CD4-positive, alpha-beta T cell treated with Interferon alpha-2 for 1 hour (primary cell): ENCODE results near the gene SORCS2.

ENCODE experiments used
- DNase-seq, 2 donors: peaks; one replicate each; pipeline ENCODE4 v3.0.0-alpha.2; 2020 to 2022

SORCS2 gene

DNA sequence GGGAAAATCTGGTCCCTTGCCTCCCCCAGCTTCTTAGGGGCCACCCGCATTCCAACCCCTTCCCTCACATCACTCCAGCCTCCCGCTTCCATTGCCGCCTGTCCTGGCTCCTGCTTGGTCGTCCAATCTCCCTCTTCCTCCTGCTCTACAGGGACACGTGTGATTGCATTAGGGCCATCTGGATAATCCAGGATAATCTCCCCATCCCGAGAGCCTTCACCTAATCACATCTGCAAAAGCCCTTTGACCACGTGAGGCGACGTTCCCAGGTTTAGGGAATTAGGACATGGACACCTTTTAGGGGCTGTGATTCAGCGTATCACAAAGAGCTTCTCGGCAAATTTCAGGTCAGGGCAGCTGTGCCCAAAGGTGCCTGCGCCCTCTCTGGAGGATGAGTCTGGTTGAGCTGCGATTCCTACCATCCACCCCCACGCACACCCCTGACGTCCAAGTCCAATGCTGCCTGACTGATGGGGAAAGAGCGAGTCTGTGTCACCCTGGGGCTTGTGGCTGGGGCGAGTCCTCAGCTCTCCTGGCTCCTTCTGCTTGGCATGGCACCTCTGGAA is 137.8 kb downstream of the SORCS2 start:
- DNase-seq: no peak

DNA sequence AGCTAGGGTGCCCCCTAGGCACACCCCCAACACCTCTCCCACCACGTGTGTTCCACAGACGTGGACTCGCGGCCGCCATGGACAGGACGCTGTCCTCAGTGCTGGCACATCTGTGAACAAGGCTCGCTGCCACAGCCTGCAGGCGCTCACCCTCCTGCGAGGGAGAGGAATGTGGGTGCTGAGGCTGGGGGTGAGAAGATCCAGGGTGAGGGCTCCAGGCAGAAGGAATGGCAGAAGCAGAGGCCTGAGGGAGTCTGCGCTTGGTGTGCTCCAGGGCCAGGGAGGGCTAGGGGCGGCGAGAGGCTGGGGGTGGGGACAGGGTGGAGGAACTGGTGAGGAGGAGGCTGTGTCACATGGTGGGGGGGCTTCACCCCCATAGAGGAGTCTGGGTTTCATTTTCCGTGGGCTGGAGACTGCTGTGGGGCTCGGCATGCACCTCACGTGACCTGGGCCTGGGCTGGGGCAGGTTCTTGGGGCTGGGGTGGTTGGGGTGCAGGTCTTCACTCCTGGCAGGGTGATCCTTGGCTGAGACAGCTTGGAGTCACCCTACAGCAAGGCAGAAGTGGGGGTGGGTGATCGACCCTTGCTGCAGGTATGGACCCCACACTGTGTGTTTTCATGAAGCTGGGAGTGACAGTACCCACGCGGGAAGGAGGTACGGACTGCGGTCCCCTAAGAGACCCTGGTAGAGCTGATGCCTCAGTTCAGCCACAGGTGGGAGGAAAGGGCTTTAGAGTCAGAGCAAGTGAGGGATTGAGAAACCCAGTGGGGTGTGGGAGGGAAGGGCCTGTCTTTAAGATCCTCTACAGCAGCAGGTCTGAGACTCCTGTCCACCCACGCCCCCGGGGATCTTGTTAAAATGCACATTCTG is 138.7 kb downstream of the SORCS2 start:
- DNase-seq: no peak

DNA sequence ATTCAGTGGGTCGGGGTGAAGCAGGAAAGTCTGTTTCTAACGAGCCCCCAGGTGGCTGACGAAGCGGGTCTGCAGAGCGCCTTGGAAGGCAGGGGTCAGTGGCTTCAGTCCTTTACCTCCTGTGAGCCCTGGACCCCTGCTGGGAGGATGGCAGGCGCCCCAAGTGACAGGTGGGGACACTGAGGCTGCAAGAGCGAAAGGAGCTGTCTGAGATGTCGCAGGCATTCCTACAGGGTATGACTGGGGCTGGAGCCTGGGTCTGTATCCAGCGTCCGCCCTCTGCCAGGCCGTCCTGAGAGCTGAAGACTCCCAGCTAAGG is 139.3 kb downstream of the SORCS2 start:
- no peak for DNase-seq

DNA sequence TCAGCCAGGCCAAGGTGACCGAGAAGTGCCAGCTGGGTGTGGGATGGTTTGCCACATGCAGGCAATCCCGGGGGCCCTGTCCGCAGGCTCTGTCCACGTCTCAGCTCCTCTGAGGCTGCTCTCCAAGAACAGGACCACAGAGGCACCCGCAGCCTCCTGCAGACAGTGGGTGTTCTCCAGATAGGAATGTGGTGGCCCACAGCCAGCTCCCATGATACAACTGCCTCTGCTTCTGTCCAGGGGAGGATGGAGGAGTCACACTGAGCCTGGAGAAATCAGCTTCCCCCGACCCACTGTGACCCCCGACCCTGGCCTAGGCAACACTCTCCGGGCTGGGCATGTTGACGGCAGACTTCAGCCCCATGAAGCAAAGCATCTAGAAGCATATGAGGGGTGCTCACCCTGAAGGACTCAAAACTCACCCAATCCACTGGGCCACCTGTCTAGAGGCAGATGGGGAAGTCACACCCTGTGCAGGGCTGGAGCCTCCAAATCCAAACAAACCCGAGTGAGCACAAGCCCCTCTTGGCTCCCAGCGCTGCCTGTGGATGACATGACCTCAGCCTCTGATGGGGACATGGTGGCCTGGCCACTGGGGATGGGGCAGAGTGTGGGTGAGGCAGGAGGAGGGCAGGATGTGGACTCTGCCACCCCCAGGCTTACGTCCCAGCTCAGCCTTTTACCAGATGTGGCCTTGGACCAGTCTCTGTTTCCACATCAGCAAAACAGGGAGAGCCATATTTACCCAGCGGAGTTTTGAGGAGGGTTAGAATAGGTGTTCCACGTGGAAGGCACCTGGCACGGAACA is 140.1 kb downstream of the SORCS2 start:
- no peak for DNase-seq

DNA sequence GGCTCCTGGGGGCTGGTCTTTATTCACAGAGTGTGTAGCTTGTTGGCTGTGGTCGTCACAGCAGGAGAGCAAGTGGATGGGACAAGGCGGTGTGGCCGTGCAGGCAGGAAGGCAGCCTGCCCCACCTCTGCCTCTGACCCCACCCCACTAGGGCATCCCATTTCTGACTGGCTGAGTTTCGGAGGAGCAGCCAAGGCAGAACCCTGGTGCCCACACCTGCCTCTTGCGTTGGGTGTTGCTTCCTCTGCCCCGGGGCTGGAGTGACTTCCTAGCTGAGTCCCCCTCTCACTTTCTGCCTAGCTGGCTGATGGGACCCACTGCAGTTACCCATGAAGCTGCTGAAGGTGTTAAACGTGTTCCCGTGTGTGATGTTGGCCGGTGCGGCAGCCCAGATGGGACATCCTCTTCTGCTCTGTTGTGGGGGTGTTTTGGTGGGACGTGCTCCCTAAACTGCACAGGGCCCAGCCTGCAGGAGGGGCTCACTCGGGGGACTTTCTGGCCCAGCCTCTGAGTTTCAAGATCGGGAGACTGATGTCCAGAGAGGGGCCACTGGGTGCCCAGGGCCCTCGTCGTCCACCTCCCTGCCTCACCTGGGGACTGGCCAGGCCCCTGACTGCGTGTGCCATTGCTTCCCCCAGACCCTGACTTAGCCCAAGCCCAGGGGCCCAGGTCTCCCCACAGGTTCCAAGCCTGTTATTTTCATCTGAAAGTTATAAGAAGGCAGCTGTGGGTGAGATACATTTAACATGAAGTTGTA is 140.9 kb downstream of the SORCS2 start:
- DNase-seq: no peak

DNA sequence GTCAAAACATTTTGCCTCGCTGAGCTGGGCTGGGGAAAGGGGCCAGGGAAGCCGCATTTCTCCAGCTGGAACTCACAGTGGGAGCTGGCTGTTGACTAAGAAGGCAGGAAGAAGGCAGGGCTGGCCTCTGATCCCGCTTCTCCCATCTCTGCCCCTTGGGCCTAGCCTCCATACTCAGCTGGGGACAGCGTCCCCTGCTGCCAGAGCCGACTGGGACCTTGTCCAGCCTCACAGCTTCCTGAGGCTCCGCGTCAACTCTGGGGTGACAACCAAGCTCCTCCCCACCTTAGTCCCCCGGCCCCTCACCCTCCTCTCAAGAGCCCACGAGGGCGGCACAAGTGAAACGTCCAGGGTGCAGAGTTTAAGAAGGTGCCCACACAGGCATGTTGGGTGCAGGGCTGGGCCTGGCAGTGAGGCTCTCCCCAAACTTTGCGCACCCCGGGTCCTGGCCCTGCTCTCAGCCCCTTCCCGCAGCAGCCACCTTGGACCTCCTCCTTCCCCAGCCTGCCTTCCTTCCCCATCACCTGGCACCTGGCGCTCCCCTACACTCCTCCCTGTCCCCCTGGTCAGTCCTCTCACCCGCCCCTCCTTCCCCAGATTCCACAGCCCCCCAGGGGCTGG is 141.6 kb downstream of the SORCS2 start:
- no peak for DNase-seq

DNA sequence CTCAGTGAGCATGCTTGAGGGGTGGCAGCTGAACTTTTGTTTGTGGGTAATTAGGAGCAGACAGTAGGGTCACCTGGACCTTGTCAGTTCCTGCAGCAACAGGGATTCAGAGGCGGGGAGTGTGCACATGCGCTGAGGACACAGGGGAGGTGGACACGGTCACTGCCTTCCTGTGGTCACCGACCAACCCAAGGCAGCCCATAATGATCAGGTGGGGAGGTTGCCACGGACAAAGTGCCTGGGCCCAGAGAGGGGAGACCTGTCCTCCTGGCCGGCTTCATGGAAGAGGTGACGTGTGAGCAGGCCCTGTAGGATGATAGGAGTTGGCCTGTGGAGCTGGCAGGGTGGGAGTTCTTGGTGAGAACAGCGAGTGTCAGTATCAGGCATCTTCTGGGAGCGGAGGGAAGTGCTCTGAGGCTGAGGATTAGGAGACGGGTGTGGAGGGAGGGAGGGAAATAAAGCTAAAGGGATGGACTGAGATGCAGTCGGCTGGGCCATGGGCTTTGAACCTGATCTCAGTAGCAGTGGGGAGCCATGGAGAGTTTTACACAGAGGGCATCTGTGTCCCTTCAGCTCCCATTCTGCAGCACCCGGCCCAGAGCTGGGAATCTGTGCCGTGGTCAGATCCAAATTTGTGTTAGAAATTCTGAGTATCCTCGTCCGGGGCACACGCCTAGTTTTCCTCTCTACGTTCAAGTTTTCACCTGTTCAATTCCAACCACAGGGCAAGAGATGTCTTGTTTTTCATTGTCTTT is 142.4 kb downstream of the SORCS2 start:
- no peak for DNase-seq

DNA sequence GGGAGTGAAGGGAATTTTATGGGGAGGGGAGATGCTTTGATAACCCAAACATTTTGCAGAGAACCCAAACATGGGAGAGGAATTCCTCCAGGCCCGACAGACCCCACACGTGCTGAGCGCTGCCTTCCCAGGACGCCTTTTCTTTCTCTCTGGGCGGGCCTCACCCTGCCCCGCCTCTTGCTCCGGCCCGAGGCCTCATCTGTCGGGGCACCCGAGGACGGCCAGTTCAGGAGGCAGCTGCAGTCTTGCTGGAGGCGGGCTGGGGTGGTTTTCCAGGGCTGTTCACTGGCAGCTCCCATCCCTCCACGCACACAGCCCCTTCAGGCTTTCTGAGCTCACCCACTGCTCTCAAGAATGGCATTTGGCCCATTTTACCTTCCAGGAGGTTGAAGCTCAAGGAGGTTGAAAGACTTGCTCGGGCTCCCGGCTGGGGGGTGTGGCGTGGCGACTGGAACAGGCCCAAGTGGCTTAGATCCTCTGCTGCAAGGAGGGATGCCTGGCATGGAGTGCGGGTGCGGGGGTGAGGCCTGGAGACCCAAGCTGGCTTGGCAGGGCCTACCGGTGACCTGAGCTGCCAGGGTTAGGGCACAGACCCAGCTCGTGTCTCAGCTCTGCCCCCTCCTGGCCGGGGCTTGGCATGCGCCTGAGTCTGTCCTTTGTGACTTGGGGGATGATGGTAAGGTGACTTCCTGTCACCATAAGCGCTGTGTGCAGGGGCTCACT is 143.2 kb downstream of the SORCS2 start:
- peak; percentile 28 to 50 for DNase-seq

DNA sequence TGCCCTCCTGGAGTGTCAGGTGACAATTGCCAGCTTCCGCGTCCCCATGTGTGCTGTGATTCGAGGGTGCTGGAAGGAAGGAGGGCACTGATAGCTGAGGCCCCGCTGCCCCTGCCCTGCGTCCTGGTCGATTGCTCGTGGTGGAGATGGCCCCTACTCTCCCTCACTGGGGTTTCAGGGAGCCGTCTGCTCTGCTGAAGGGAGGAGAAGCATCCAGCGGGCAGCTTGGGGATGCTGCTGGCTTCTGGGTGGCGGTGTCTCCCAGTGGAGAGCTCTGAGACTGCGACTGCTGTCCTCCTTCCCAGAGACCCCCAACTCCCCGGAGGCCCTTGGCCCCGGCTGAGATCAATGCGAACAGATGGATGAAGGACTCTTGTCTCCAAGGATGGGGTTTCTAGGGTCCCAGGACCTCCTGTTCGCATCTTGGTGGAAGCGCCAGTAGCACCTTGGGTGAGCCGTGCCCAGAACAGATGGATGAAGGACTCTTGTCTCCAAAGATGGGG is 143.8 kb downstream of the SORCS2 start:
- DNase-seq: no peak

DNA sequence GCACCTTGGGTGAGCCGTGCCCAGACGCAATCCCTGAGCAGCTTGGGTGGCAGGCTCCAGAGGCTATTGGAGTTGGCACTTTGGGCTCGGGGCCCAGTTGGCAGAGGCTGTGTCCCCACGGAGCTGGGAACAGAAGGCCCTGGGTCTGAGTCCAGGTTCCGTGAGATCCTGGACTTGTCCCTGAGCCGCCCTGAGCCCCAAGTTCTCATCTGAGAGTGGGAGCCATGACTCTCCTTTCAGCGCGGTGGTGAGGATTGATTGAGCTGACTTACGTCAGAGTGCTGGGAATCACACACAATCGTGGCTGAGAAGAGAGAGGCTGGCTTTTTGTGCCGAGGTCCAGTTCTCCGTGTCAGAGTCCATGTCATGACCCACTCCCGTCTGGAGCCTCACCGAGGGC is 144.4 kb downstream of the SORCS2 start:
- DNase-seq: no peak

DNA sequence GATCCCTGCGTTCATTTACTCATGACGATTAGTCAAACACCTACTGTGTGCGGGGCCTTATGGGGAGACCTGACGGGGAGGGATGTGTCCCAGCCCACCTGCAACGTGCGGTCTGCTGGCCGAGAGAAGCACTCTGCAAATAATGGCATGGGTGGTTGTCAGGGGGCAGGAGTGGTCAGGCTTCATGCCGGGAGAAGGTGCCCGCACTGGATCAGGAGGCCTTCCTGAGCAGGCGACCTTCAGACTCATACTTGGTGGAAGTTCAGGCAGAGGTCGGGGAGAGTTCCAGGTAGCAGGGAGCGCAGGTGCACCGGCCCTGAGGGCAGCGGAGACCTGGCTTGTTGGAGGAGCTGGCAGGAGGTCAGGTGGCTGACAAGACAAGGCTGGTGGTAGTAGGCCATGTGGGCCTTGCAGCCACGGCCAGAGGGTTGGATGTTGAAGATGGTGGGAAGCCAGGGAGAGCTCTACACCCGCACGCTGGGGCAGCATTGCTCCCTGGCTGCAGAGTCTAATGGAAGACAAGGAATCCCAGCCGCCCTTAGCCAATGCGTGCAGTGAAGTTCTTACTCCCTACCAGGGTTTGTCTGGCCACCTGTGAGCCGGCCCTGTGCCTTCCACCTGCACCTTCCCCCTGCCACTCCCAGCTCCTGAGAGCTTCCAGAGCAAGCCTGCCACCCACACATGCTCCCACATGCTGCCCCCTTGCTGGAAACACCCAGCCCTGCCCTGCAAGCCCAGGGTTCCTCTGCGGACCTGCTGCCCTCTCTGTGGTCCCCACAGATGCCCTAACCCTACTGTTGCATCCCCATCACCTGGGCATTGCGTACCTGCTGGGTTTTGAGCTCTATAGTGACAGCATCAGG is 145.1 kb downstream of the SORCS2 start:
- DNase-seq: no peak

DNA sequence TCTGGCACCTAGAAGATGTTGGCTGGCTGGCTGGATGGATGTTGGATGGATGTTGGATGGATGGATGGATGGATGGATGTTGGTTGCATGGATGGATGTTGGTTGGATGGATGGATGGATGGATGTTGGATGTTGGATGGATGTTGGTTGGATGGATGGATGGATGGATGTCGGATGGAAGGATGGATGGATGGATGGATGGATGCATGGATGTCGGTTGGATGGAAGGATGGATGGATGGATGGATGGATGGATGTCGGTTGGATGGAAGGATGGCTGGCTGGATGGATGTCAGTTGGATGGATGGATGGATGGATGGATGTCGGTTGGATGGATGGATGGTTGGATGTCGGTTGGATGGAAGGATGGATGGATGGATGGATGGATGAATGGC is 145.7 kb downstream of the SORCS2 start:
- no peak for DNase-seq

DNA sequence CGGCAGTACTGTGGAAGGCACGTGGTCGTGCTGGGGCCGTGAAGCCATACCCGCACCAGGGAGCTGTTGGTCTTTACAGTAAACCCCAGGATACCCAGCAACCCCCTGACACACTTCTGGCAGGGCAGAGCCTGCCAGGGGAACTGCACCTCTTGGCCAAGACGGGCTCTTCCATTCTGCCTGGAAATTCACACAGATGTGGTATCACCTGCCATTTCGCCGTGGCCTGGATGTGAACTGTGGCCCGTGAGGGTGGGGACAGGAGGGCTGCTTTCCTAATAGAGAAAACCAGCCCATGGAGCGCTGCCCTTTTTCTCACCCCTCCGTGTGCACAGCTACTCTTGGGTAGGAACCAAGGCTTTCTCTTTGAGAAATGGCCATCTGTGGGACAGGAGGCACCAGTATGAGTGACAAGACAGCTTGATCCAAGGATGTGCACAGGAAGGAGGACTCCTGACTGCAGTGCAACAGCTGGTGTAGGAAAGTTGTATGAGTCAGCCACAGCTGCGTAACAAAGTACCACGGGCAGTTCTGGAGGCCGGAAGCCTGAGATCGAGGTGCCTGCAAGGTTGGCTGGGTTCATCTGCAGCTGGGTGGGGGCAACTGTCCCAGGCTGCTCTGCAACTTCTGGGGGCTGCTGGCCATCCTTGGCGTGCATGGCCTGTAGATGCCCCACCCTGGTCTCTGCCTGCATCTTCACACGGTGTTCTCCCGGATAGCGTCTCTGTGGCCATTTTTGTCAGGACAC is 146.7 kb downstream of the SORCS2 start:
- DNase-seq: no peak

DNA sequence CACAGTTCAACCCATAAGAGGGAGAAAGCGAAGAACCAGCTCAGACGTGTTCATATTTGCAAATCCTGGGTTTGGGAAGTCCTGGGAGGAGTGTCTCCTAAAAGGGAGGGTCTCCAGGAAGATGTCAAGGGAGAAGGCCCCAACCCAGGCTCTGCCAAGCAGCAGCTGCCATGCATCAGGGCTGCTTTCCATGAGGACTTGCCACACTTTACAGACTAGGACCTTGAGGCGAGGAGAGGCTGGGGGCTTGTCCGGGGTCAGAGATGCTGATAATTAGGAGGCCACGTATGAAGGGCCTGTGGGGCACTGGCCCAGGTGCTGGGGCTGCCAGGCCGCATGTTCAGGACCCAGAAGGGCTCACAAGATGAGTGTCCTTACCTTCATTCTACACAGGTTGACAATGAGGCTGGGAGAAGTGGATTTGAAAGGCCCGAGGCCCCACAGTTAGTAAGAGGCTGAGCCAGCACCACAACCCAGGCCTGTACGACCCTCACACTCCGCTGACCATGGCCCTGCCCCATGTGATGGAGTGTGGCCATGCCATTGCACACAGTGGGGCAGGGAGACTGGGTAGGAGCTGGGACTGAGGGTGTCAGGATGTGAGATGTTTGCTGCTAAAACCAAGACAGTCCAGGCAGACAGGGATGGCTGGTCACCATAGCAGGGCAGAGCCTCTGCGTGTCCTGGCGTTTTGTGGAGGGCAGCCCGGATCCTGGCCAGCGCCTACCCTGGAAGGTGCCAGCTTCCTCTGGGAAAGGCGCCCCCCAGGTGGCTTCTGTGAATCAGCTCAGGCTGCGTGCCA is 147.6 kb downstream of the SORCS2 start:
- DNase-seq: no peak

DNA sequence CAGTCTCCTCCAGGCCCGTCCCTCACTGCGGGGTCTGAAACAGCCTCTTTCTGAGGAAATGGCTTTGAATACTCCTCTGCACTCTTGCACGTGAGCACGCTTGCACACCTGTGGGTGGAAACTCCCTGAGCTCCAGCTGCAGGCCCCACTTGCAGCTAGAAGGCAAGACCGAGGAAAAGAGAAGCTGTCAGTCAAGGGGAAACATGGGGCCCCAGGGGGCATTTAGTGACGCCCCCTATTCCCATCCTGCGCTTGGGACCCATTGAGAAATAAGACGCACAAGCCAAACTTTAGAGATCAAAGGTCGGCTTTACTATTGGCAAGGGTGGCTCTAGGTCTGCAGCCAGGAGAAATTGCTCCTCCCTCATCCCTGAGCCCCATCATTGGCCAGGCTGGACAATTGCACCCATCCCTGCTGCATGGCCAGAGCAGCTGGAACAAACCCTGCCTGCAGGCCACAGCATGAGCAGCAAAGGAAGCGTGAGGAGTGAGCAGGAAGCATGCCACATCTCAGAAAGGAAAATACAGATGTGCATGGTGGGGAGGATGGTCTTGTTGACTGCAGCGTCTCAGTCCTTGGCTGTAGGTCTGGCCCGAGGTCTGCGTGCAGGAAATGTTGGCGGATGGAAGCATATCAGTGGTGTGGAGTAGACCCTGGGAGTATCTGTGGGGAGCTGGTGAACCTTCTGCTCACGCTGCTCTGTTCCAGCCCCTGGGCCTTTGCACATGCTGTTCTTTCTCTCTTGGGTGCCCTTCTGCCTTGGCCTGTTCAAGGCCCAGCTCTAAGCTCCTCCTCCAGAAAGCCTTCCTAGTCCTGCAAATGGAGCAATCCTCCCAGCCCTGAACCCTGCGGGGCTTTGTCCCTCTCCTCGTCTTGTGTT is 148.5 kb downstream of the SORCS2 start:
- DNase-seq: no peak

DNA sequence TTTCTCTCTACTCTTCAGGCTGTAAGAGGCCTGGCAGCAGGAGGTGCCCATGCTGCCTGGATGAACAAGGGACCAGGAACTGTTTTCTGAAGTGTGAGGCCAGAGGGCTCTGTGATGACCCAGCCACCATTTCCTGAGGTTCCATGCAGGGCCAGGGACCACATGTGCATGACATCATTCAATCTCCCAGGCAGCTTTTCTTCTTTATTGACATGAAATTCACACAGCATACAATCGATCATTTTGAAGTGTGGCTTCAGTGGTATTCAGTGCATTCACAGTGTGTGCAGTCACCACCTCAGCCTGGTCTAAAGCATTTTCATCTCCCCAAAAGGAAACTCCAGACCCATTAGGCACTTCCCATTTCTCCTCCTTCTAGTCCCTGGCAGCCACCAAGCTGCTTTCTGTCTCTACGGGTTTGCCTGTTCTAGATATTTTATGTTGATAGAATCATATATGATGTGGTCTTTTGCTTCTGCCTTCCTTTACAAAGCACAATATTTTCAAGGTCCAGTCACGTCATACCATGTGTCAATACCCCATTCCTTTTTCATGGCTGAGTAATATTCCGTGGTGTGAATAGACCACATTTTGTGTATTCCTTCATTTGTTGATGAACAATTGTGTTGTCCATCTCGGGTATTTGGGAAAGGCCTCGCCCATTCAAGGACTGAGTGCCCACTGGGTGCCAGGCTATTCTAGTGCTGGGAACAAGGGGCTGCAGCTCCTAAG is 149.3 kb downstream of the SORCS2 start:
- no peak for DNase-seq
